Anterior cingulate cortex (tissue), 58 donors: Measurements from ENCODE around the gene MYMX.

ENCODE experiments used
- DNase-seq, 58 donors: peaks; one replicate each; lab custom pipeline; 2025; lab: John Stamatoyannopoulos, UW

The MYMX gene

GRCh38 chr6:44217332-44218143 is 812 bp downstream of the MYMX start:
- peak in 31 of 58 donors; percentile 16 to 66 (median 30) for DNase-seq

GRCh38 chr6:44219053-44219814 is 2.5 kb downstream of the MYMX start:
- DNase-seq, result peak in 31 of 58 donors; percentile 16 to 66 (median 39)

- no peak for DNase-seq
Measured at GRCh38 chr6:44219815-44220784, 3.4 kb downstream of the MYMX start.

- no peak for DNase-seq
Measured at GRCh38 chr6:44220913-44221290, 4.2 kb downstream of the MYMX start.

DNA sequence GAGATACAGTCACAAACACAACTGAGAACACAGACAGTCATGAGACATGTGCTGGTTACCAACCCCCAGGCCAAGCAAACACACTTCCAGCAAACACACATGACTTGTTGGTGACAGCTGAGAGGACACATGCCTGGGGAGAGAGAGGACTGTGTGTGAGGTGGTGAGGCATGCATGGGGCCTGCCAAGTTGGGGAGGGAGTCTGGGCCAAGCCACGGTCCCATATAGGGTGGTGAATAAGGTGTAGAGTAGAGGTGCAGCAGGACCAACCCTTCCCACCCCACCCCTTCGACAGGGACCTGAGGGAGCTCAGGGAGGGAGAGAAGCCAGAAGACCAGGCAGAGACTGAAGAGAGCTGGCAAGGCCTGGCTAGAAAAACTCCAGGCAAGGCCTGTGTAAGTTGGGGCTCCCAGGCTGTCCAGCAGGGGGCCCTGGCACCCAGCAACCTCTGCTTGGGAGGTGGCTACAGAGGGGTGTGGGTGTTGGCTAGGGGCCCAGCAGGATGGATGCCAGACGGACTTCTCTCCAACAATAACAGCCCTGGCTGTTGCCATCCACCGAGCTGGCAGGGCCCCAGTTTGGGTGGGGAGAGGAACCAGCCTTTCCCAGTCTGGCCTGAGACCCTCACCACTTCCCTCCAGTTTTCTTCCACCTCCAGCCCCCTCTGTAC is 4.7 kb downstream of the MYMX start:
- peak in 53 of 58 donors; percentile 10 to 80 (median 59) for DNase-seq

GRCh38 chr6:44221961-44222335 is 5.2 kb downstream of the MYMX start:
- DNase-seq, result no peak

- DNase-seq, result no peak
Measured at GRCh38 chr6:44222486-44223318, 6.0 kb downstream of the MYMX start.

GRCh38 chr6:44223319-44224028 is 6.7 kb downstream of the MYMX start, which contains the start of gene SLC29A1:
Gene SLC29A1 (plus strand): TSS chr6:44223595. CDS start chr6:44227314, 3,719 bp downstream.
- peak in 51 of 58 donors; percentile 20 to 79 (median 50) for DNase-seq

GRCh38 chr6:44224029-44224964 is 7.6 kb downstream of the MYMX start:
- peak in 4 of 58 donors; percentile 7 to 37 (median 22) for DNase-seq

- DNase-seq, result no peak
Measured at GRCh38 chr6:44224965-44225305, 8.2 kb downstream of the MYMX start.

GRCh38 chr6:44225579-44226325 is 9.0 kb downstream of the MYMX start:
- no peak for DNase-seq

GRCh38 chr6:44226368-44227147 is 9.8 kb downstream of the MYMX start:
- peak in 13 of 58 donors; percentile 11 to 62 (median 24) for DNase-seq

DNA sequence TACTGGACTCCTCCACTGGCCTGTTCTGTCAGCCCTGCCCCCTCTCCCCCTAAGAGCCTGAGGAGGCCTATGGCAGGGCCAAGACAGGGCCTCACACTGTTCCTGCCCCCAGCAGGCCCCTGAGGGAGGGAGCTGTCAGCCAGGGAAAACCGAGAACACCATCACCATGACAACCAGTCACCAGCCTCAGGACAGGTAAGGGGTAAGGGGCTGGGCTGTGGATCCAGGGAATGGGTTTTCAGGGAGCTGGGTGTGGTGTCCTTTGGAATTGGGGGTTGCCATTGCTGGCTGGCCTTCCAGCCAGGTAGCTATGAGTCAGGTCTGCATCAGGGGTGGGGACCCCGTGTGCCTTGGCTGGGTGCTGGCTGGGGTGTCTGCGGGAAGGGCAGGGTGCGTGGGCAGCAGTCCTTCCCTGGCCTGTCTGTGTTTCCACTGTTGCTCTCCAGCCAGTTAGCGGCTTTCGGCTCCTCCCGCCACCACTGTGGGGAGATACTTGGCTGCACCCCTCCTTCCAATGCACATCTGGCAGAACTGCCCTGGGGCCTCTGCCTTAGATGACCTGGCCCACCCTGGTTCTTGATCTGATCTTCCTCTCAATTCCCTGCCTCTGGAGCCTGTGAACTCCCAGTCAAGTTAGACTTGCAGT is 10.5 kb downstream of the MYMX start:
- peak in 1 of 58 donors; percentile 20 for DNase-seq

DNA sequence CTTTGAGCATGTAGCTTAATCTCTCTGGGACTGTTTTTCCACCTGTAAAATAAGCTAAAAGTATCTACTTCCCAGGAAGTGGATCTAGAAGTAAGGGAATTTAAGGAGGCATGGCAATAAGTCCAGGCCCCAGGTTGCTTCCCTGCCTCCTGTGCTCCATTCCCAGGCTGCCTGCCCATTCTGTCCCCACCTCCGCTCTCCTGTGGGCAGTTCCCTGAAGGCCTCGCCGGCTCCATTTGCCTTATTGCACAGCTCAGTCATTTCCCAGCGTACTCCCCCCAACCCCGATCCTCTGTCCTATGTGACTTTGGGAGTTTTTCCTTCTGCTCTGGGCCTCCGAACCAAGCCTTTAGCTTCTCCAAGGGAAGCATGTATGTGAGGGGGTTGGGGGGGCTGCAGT is 11.3 kb downstream of the MYMX start:
- DNase-seq, result peak in 1 of 58 donors; percentile 33

DNA sequence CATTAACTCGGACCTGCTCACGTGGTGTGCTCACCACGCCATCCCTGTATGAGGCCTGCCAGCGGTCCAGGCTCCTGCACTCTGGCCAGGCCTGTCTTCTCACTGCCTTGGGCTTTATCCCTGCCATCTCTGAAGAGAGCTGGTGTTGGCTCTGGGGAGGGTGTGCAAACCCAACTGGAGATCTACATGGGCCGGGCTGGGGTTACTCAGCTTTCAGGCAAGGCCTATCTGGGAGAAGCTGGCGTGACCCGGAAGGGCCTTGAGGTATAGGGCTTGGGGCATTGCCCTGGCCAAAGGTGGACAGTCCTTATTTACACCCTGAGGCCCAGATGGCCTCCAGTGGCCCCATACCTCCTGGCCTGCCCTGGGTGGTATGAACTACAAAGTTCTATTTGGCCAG is 11.7 kb downstream of the MYMX start:
- DNase-seq, result no peak
